ENCODE measurements around the gene SLC25A34.

Gene SLC25A34

DNA sequence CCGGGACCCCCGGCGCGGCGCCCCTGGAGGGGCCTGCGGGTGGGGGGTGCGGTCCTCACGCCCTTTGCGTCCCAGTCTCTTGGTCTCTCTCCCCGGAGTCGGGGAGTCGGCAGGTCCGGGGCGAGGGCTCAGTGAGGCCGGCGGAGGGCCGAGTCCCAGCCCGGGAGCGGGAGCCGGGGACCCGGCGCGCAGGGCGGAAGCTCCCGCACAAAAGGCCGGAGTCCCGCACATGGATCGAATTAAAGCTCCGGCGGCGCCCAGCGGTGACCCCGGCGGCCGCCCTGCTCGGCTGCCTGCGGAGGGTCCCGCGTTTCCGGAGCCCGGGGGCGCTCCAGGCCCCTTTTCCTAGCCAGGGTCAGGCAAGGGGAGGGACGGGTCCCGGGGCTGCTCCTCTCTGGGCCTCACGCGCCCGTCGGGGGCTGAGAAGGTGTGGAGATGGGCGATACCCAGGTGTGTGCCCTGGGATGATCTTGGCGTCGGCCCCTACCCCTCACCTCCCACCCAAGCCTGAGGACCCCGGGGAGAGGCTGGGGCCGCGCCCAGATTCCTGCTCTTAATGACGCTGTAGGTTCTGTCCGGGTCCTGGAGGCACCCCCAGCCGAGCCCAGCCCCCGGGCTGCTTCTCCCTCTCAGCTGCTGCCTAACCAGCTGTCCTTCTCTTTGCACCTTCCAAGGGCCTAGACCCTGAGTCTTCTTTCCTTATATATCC lies 23.0 kb downstream of the SLC25A34 start:
- no peak for DNase-seq (ENCODE audit: low spot score)
- Histone ChIP-seq H3K4me3 (ENCODE audit: severe bottlenecking) (peak overlapping the region; percentile 79), H3K27ac (ENCODE audit: poor library complexity, severe bottlenecking) (peak overlapping the region; percentile 94), H3K4me1 (ENCODE audit: insufficient read depth, poor library complexity, severe bottlenecking) (peaks cover 32% of the 10 kb centered on the region), H3K9me3 (ENCODE audit: severe bottlenecking) (no peaks in the 10 kb centered on the region), H3K36me3 (ENCODE audit: low read depth) (peaks cover 20% of the 10 kb centered on the region; the same call in 1 of the 2 replicates), H3K27me3 (ENCODE audit: insufficient read depth, poor library complexity, severe bottlenecking) (no peaks in the 10 kb centered on the region)
- TF ChIP-seq, protein P1, sequence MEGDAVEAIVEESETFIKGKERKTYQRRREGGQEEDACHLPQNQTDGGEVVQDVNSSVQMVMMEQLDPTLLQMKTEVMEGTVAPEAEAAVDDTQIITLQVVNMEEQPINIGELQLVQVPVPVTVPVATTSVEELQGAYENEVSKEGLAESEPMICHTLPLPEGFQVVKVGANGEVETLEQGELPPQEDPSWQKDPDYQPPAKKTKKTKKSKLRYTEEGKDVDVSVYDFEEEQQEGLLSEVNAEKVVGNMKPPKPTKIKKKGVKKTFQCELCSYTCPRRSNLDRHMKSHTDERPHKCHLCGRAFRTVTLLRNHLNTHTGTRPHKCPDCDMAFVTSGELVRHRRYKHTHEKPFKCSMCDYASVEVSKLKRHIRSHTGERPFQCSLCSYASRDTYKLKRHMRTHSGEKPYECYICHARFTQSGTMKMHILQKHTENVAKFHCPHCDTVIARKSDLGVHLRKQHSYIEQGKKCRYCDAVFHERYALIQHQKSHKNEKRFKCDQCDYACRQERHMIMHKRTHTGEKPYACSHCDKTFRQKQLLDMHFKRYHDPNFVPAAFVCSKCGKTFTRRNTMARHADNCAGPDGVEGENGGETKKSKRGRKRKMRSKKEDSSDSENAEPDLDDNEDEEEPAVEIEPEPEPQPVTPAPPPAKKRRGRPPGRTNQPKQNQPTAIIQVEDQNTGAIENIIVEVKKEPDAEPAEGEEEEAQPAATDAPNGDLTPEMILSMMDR (IDR thresholded peaks at IDR 0.05; ENCODE audit: poor library complexity, severe bottlenecking), result no peak
- ATAC-seq (ENCODE audit: low read depth), result peak; percentile 7; the same call in 2 of the 3 replicates

DNA sequence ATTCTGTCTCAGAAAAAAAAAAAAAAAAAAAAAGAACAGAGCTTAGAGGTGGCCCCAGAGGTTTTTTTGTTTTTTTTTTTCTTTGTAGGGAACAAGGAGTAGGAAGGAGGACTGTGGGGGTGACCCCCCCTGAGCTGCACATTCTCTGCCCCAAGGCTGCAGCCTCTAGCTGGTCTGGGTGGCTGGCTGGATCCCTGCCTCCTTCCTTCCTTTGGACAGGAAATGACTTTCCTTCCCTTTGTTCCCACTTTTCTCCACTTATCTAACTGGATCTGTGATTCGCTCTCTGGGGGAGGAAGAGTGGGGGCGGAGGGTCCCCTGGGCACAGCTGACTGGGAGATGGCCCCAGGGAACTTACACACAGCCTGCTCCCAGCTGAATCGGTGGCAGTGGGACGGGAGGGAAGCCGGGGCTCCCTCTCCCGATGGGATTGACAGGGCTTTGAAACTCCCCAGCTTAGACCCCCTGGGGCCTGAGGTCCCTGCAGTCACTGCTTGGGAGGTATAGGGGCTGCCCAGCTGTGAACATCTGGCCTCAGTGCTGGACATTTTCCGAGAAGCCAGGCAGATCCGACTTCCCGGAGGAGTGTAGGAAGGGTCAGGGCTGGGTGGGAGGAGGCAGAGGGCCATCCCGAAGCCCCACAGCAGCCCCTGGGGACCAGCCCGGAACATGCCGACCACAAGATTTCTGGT lies 24.6 kb downstream of the SLC25A34 start:
- ATAC-seq (ENCODE audit: low read depth) (peak; percentile 11; the same call in 1 of the 3 replicates), DNase-seq (ENCODE audit: low spot score) (peak; percentile 72)
- TF ChIP-seq, protein P1 (IDR thresholded peaks at IDR 0.05; ENCODE audit: poor library complexity, severe bottlenecking), result no peak
- Histone ChIP-seq H3K27ac (ENCODE audit: poor library complexity, severe bottlenecking) (peak overlapping the region; percentile 94), H3K4me1 (ENCODE audit: insufficient read depth, poor library complexity, severe bottlenecking) (peaks cover 48% of the 10 kb centered on the region), H3K4me3 (ENCODE audit: severe bottlenecking) (peak overlapping the region; percentile 79), H3K27me3 (ENCODE audit: insufficient read depth, poor library complexity, severe bottlenecking) (no peaks in the 10 kb centered on the region), H3K36me3 (ENCODE audit: low read depth) (peaks cover 34% of the 10 kb centered on the region), H3K9me3 (ENCODE audit: severe bottlenecking) (no peaks in the 10 kb centered on the region)

DNA sequence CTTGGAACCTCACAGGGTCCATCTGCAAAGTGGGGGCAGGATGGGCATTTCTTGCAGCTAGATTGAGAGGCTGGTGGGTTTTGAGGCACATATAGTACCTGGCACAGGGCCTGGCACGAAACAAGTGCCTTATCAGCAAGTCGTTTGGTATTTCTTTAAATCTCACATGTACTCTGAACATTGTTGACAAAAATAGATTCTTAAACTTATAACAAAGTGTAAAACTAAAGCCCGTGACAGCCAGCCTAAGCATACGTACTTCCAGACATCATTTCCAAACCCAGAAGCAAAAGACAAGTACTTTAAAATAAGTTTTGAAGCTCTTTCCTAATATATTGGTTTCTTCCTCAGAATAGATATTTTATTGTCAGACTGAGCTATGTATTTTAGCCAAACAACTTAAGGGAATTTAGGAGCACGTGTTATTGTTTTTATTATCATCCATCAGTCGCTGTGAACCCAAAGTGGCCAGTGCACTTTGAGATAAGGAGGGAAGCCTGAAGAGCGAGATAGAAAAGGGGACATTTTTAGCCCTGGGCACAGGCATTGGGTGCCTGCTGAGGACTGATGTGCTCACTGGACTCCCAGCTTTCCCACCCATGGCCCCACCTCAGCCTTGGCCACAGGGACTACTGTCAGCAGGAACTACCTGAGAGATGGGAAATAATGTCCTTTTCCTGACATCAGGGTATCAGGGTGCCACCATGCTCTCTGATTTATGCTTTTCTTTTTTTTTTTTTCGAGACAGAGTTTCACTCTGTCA lies 25.5 kb downstream of the SLC25A34 start:
- peak overlapping the region; percentile 94 for H3K27ac ChIP-seq (ENCODE audit: poor library complexity, severe bottlenecking)

DNA sequence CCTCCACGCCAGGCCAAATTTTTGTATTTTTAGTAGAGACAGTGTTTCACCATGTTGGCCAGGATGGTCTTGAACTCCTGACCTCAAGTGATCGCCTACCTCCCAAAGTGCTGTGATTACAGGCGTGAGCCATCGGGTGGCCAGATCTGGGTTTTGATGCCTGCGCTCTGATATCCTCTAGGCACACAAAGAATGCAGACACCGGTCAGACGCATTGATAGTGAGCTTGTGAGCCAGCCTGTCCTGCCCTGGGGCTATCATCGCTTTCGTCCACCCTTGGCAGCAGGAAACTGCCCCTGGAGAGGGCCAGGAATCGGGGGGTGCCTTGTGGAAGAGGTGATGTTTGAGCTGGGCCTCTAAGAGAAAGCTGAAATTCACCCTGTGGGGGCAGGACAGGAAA lies 26.5 kb downstream of the SLC25A34 start:
- ATAC-seq (ENCODE audit: low read depth) (no peak), DNase-seq (ENCODE audit: low spot score) (no peak)
- Histone ChIP-seq H3K27me3 (ENCODE audit: insufficient read depth, poor library complexity, severe bottlenecking) (no peaks in the 10 kb centered on the region), H3K36me3 (ENCODE audit: low read depth) (peaks cover 50% of the 10 kb centered on the region), H3K9me3 (ENCODE audit: severe bottlenecking) (no peaks in the 10 kb centered on the region), H3K27ac (ENCODE audit: poor library complexity, severe bottlenecking) (peak overlapping the region; percentile 94), H3K4me1 (ENCODE audit: insufficient read depth, poor library complexity, severe bottlenecking) (peaks cover 47% of the 10 kb centered on the region), H3K4me3 (ENCODE audit: severe bottlenecking) (no peak overlapping the region)
- TF ChIP-seq, protein P1 (IDR thresholded peaks at IDR 0.05; ENCODE audit: poor library complexity, severe bottlenecking), result no peak

More for the DNA sequence above, 25.5 kb downstream of the SLC25A34 start:
- ATAC-seq (ENCODE audit: low read depth) (no peak), DNase-seq (ENCODE audit: low spot score) (no peak)
- Histone ChIP-seq H3K27me3 (ENCODE audit: insufficient read depth, poor library complexity, severe bottlenecking) (no peaks in the 10 kb centered on the region), H3K4me3 (ENCODE audit: severe bottlenecking) (peak overlapping the region; percentile 79), H3K9me3 (ENCODE audit: severe bottlenecking) (no peaks in the 10 kb centered on the region), H3K4me1 (ENCODE audit: insufficient read depth, poor library complexity, severe bottlenecking) (peaks cover 51% of the 10 kb centered on the region), H3K36me3 (ENCODE audit: low read depth) (peaks cover 43% of the 10 kb centered on the region)
- TF ChIP-seq, protein P1 (IDR thresholded peaks at IDR 0.05; ENCODE audit: poor library complexity, severe bottlenecking), result no peak

All from RWPE2 (cell line).